Islet of Langerhans (tissue), 1 donor: ENCODE measurements around the gene LRRC39.

Experiments
- FAIRE-seq: peaks from one replicate; lab custom pipeline; 2011; peaks lifted over from hg19 to GRCh38; lab: Jason Lieb, UNC

Gene LRRC39

DNA sequence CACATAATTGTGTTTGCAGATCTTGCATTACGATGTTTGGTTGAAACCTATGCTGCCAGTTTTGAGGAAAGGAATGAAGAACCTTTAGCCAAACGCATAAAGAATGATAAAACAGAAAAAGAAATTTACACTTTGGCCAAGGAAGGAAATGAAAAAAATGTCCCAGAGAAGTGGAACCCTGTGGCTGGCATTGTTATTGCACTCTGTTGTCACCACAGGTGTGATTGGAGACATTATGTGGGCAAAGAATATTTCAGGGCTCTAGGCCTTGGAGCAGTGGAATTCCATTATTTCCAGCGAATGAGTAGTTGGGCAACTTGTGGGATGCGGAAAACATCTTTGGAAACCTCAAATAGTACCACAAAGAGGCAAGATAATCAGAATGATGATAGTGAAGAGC lies 30.2 kb downstream of the LRRC39 start:
- no peak for FAIRE-seq

- FAIRE-seq, result no peak
Observed at GRCh38 chr1:100146958-100147357, 31.1 kb downstream of the LRRC39 start.

- no peak for FAIRE-seq
Observed at GRCh38 chr1:100145116-100145515, 32.9 kb downstream of the LRRC39 start.

GRCh38 chr1:100142343-100142742 lies 35.7 kb downstream of the LRRC39 start:
- FAIRE-seq, result no peak

GRCh38 chr1:100141192-100141591 lies 36.9 kb downstream of the LRRC39 start:
- FAIRE-seq, result no peak

DNA sequence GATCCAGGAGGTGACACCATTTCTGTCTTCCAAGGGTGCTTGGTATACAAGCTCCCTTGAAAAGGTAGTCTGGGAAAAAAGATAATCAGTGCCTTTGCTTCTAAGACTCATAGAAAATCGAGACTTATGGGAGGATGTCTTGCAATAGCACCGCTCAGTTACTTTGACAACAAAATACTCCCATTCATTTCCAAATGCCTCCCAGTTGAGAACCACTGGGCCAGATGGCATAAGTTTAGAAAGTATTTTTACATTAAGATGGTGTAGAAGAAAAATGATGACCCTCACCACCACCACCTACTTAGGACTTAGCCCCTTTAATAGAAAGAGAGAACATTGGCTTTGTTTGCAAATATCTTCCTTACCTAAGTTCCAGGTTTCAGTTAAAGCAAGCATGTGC lies 40.5 kb downstream of the LRRC39 start:
- FAIRE-seq, result no peak

GRCh38 chr1:100134872-100135271 lies 43.2 kb downstream of the LRRC39 start:
- FAIRE-seq, result no peak

GRCh38 chr1:100132566-100133477 lies 45.2 kb downstream of the LRRC39 start, which contains the start of the genes SASS6 and TRMT13:
Gene SASS6, minus strand, starts transcription at chr1:100132930. Its CDS starts 116 bp downstream, at chr1:100132814.
Gene TRMT13, plus strand, starts transcription at chr1:100133163. Its CDS starts 6 bp downstream, at chr1:100133169.
- FAIRE-seq, result peak; percentile 97

DNA sequence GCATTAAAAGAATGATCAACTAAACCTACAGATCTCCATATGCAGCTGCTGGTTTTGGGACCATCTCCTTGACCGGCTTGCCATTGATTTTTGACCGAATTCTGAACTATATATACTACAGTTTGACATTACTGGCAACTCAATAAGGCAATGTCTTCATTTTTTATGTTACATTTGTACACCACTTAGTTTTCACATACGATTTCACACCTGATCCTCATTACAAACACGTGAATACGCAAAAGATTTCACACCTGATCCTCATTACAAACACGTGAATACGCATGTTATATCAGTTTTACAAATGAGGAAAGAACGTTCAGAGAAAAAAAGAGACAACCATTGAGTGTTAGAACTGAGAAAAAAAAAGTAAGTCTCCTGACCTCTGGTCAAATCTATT lies 46.4 kb downstream of the LRRC39 start:
- FAIRE-seq, result no peak

- no peak for FAIRE-seq
Observed at GRCh38 chr1:100130552-100131077, 47.4 kb downstream of the LRRC39 start.

GRCh38 chr1:100127226-100127625 lies 50.8 kb downstream of the LRRC39 start:
- no peak for FAIRE-seq

GRCh38 chr1:100122177-100122576 lies 55.9 kb downstream of the LRRC39 start:
- FAIRE-seq, result no peak

GRCh38 chr1:100115524-100115923 lies 62.5 kb downstream of the LRRC39 start:
- no peak for FAIRE-seq

DNA sequence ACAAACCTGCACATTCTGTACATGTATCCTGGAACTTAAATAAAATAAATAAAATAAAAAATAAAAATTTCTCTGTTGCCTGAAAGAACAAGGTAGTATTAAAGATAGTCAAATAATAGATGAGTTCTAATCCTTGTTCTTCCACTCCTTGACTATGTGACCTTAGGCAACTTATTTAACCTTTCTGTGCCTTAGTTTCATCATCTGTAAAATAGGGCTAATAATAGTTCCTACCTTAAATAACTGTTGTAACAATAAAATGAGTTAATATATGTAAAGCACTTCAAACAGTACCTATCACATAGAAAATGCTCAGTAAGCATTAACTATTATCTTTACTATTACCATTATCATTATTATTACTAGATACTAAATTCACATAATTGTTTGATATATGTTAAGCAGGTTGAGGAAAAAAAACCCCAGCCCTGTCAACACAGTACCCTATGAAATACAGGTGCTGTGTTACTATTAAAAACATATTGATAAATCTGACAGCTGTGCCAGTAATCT lies 68.4 kb downstream of the LRRC39 start:
- peak; percentile 72 for FAIRE-seq

DNA sequence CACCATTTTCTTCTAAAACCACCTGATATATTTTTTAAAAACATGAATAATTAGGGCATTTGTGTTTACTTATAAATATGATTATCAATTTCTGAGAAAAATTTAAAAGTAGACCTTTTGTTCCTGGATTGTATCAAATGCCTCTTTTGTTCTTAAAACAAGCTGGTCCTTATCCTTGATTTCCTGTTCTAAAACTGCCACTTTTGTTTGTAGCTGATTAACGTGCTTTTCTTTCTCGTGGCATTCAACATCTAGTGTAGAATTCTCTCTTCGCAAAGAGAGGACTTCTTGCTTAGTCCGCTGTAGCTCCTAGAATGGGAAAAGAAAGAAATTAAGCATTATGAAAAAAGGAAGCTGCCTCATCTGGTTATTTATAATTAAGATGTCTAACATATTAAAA lies 70.4 kb downstream of the LRRC39 start:
- FAIRE-seq, result no peak

- no peak for FAIRE-seq
Observed at GRCh38 chr1:100101564-100101963, 76.5 kb downstream of the LRRC39 start.

- FAIRE-seq, result no peak
Observed at GRCh38 chr1:100100202-100100601, 77.9 kb downstream of the LRRC39 start.
